ENCODE data around the gene COX7A1.

DNA sequence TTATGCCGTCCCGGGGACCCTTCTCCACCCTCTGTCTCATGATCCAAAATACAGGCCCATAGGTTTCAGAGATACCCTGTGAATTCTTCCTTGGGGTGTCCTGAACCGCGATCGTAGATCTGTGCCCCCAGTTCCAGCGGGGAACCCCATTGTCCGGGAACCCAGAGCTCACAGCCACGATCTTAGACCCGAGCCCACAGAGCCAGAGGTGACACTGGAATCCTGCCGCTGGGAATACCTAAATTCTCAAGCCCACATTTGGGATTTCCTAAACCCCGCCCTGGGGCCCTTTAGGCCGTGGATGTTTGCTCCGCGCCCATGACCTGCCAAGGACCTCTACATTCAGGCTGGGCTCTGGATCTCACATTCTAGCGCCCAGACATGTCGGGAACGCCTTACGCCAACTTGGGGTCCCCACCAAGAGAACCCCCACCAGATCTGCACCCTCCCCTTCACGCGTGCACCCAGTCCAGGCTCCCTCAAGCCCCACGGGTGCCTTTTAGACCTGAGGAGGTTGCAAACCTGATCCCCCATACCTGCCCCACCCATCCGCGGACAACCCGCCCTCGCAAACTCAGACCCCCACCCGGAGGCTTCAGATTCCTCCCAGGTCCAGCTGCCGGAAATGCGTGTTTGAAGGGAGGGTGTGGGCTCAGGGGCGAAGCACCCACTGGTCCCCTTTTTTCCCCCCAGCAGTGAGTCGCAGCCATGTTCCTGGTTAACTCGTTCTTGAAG, 11.8 kb downstream of the COX7A1 start:
- TF ChIP-seq CTCF (IDR thresholded peaks at IDR 0.05; ENCODE audit: low read depth, low read length) (no peak), EZH2phosphoT487 (IDR thresholded peaks at IDR 0.05; ENCODE audit: low read depth) (no peak)

All from OCI-LY3 (cell line).